A673 (cell line): ENCODE measurements around the gene GBA2. TPM values are rescaled to one million over a fixed set of nuclear protein-coding genes. Genes with fewer than 3 reads are reported as not detected.

Source experiments
- BruUV-seq: library from RNA; stranded (reverse); fragments of 400-500 nt; replicated peaks from 2 replicates; lab custom pipeline; 2021; lab: Mats Ljungman, UMichigan
- CTCF ChIA-PET: fragments of 300-600 bp; sonication (Branson Sonifier 250); formaldehyde crosslinking; loops from one replicate; lab custom pipeline; 2022; ENCODE audit warnings: antibody characterized with exemption; lab: Charles Lee
- POLR2A ChIA-PET: fragments of 300-600 bp; sonication (Branson Sonifier 250); formaldehyde crosslinking; loops from one replicate; lab custom pipeline; 2022; ENCODE audit warnings: antibody characterized with exemption; ENCODE audit not compliant: low non-redundant PET; lab: Charles Lee
- DNase-seq: peaks from one replicate; pipeline ENCODE4 v3.0.0-alpha.2; 2015; ENCODE audit warnings: low spot score
- H3K27ac ChIP-seq: fragments of 200-600 bp; sonication (generic); 2 replicates; pipeline ENCODE4 v1.5.1; 2016; ENCODE audit warnings: mixed run types, low read depth, mild to moderate bottlenecking, mixed read lengths, antibody characterized with exemption, low read length; ENCODE audit not compliant: poor library complexity, severe bottlenecking
- H3K27me3 ChIP-seq: fragments of 200-600 bp; sonication (generic); replicated peaks from 2 replicates; pipeline ENCODE4 v1.6.1; 2017; ENCODE audit warnings: mixed run types, low read depth, mild to moderate bottlenecking, mixed read lengths, antibody characterized with exemption, low read length; ENCODE audit not compliant: insufficient read depth, poor library complexity
- H3K36me3 ChIP-seq: fragments of 200-600 bp; sonication (generic); 2 replicates; pipeline ENCODE4 v1.6.1; 2016; ENCODE audit warnings: mixed run types, mild to moderate bottlenecking, mixed read lengths, antibody characterized with exemption, low read length; ENCODE audit not compliant: insufficient read depth, poor library complexity, severe bottlenecking
- H3K4me1 ChIP-seq: fragments of 200-600 bp; sonication (generic); 2 replicates; pipeline ENCODE4 v1.6.1; 2017; ENCODE audit warnings: mixed run types, mild to moderate bottlenecking, mixed read lengths, antibody characterized with exemption, low read length; ENCODE audit not compliant: insufficient read depth, poor library complexity, severe bottlenecking
- H3K4me3 ChIP-seq: fragments of 200-600 bp; sonication (generic); 2 replicates; pipeline ENCODE4 v1.5.1; 2016; ENCODE audit warnings: low read depth, mixed run types, mild to moderate bottlenecking, mixed read lengths, low read length; ENCODE audit not compliant: poor library complexity, severe bottlenecking
- H3K9me3 ChIP-seq: fragments of 200-600 bp; sonication (generic); 2 replicates; pipeline ENCODE4 v1.6.1; 2016; ENCODE audit warnings: mixed run types, low read depth, mild to moderate bottlenecking, mixed read lengths, antibody characterized with exemption, low read length; ENCODE audit not compliant: poor library complexity, severe bottlenecking
- EZH2 ChIP-seq: fragments of 200-600 bp; sonication (generic); IDR thresholded peaks from 2 replicates; pipeline ENCODE4 v1.6.1; 2017; ENCODE audit warnings: borderline replicate concordance, low read depth, mild to moderate bottlenecking, mixed read lengths, antibody characterized with exemption, low read length; ENCODE audit not compliant: poor library complexity, severe bottlenecking
- intact Hi-C: fragments of 100-400 bp; cut with micrococcal nuclease; formaldehyde crosslinking; loops from one replicate; pipeline ENCODE4 v1.10.0; 2022; ENCODE audit not compliant: unreplicated experiment
- total RNA-seq: library from RNA; stranded (reverse); gene quantifications from 2 replicates; pipeline ENCODE4 v1.2.3, GENCODE V29; 2021
- TF ChIP-seq, protein P1 (sequence below): fragments of 300-800, 200-600 bp; sonication (generic); conservative IDR thresholded peaks from 2 replicates; pipeline ENCODE4 v1.5.1; 2017; ENCODE audit warnings: low read depth, mild to moderate bottlenecking, antibody characterized with exemption, low read length, moderate library complexity, mixed read lengths

GBA2 gene
- total RNA-seq, 1 experiment from 2014 or later = 67.6 TPM

DNA sequence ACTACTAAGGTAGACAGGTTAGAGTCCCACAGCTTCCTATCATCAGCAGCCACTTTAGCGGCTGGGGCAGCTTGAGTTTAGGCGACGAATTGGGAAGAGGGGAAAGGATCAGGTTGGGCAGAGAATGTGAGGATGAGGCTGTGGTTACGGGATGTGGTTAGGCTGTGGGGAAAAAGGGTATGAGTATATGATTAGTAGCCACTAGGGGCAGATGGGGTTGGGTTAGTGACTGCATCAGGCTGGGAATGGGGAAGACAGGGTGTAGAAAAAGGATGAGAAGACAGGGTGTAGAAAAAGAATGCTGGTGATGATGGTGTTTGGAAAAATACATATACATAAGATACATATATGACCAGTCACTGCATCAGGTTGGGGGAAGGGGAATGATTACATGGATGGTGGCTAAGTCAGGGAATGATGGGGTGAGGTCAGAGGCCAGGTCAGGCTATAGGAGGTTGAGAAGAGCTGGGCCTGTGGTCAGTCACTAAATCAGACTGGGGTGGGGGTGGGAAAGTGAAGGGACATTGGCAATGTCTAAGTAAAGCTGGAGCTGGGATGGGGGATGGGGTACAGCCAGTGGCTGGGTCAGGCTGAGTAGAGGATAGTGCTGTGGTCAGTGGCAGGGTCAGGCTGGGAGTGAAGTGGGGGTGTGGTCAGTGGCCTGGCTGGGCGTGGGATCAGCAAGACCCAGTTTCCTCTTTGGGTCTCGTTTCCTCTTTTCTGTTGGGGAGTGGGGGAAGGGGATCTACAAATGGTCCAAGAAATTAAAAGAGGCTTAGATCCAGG, 19.1 kb downstream of the GBA2 start:
- Histone ChIP-seq H3K4me1 (peaks cover 21% of the 10 kb centered on the region), H3K9me3 (no peaks in the 10 kb centered on the region), H3K36me3 (peaks cover 3% of the 10 kb centered on the region), H3K27me3 (no peaks in the 10 kb centered on the region), H3K4me3 (no peak overlapping the region), H3K27ac (no peak overlapping the region)
- peak; percentile 61 for DNase-seq
- TF ChIP-seq, protein P1, sequence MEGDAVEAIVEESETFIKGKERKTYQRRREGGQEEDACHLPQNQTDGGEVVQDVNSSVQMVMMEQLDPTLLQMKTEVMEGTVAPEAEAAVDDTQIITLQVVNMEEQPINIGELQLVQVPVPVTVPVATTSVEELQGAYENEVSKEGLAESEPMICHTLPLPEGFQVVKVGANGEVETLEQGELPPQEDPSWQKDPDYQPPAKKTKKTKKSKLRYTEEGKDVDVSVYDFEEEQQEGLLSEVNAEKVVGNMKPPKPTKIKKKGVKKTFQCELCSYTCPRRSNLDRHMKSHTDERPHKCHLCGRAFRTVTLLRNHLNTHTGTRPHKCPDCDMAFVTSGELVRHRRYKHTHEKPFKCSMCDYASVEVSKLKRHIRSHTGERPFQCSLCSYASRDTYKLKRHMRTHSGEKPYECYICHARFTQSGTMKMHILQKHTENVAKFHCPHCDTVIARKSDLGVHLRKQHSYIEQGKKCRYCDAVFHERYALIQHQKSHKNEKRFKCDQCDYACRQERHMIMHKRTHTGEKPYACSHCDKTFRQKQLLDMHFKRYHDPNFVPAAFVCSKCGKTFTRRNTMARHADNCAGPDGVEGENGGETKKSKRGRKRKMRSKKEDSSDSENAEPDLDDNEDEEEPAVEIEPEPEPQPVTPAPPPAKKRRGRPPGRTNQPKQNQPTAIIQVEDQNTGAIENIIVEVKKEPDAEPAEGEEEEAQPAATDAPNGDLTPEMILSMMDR = peak; percentile 68
- TF ChIP-seq EZH2 = no peak
- intact Hi-C loops = loop anchor here (5.0 to 10.0 kb wide), 2 partner anchors 73 to 85 kb away; partner anchors contain the start of genes CCDC107, HINT2, RMRP and SPAG8
- POLR2A ChIA-PET = no interaction called here
- CTCF ChIA-PET = interaction anchor here (1.0 kb wide), 1 partner anchor 41 kb away, joined by 4 read pairs; no protein-coding TSS in a partner anchor
- no TSS peak for BruUV-seq

DNA sequence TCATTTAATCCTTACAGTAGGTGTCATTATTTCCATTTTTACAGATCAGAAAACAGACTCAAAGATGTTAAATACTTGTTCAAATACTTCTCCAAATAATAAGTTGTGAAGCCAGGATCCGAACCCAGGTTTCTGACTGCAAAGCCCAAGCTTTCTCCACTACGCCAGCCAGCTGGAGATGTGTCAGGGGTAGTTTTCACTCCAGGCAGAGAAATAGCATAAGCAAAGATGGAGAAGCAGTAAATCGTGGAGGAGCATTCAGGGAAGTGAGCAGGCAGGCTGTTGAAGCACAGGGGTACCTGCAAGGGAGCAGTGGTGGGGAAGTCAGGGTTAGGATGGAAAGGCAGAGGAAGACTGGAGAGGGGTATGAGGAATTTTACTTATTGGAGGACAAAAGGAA, 19.9 kb downstream of the GBA2 start:
- Histone ChIP-seq H3K27me3 (no peaks in the 10 kb centered on the region), H3K4me1 (peaks cover 21% of the 10 kb centered on the region), H3K27ac (no peak overlapping the region), H3K4me3 (no peak overlapping the region), H3K36me3 (peaks cover 8% of the 10 kb centered on the region), H3K9me3 (no peaks in the 10 kb centered on the region)
- intact Hi-C loops = no loop called here
- no peak for DNase-seq
- POLR2A ChIA-PET = no interaction called here
- BruUV-seq = no TSS peak
- CTCF ChIA-PET = no interaction called here
- TF ChIP-seq EZH2 = no peak
- TF ChIP-seq, protein P1 = no peak

DNA sequence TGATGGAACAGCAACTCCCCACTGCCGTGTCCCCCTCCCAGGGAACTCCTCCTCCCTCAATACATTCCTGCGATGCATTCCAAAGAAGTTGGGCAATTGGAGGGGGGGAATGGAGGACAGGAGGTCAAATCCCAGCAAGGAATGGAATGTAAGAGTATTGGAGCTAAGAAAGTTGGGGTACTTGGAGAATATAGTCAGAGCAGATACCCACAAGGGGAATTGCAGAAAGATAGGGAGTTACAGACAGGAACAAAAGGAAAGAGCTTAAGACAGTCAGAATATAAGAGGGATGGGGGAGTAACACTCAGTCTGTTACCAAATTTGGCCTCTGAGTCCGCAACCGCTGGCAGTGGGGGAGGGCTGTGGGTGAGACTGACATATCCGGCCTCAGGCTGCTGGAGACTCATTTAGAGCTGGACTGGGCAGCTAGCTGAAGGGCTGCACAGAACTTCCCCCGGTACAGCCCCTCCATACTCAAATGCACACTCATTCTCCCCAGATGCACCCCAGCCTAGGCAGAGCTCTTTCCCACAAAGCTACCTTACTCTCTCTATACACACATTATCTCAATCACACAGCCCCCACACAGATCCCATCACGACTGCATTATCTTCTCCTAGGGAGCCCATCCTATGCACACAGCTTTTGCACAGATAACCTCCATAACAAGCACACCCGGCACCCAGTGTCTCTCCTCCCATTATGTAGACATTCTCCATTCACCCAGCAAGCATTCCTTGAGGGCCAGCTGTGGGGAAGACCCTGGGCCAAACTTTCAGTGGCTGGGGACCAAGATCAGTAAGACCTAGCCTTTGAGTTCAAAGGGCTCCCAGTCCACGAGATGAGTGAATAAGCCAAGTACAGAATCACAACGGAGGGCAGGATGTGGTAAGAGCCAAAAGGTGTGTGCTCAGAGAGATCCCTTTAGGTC, 20.7 kb downstream of the GBA2 start:
- DNase-seq = no peak

More for the DNA sequence above, 20.7 kb downstream of the GBA2 start:
- ChIA-PET CTCF (interaction anchor here (0.6 kb wide), 1 partner anchor 18 kb away, joined by 3 read pairs; no protein-coding TSS in a partner anchor), POLR2A (interaction anchor here (0.5 kb wide), 1 partner anchor 1732 kb away, joined by 6 read pairs; no protein-coding TSS in a partner anchor)
- Histone ChIP-seq H3K4me1 (peaks cover 21% of the 10 kb centered on the region), H3K4me3 (no peak overlapping the region), H3K9me3 (no peaks in the 10 kb centered on the region), H3K27ac (peak overlapping the region; percentile 59), H3K36me3 (peaks cover 16% of the 10 kb centered on the region), H3K27me3 (no peaks in the 10 kb centered on the region)
- intact Hi-C loops = no loop called here
- TF ChIP-seq, protein P1 = no peak
- no peak for TF ChIP-seq EZH2
- no TSS peak for BruUV-seq
